ENCODE measurements around the gene CXCL14.

DNA sequence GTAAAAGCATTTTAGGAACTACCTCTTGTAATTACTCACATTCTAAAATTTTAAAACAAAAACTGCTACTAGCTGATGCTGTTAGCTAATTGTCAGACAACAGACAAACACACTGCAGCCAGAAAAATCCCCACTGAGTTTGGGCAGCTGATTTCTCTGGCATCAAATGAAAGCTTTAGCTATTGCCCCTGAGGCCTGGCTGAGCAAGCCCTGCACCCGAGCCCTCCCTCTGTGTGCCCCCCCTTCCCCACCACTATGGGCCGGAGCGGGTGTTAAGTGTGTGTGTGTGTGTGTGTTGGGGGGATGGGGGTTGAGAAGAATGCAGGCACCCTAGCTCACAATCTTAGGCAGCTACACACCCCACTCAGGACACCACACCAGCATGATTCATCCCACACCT, 45.5 kb downstream of the CXCL14 start:
- no peak for TF ChIP-seq EZH2 (IDR thresholded peaks at IDR 0.05; ENCODE audit: low read length, unreplicated experiment)
- no peak for TF ChIP-seq CTCF (conservative IDR thresholded peaks at IDR 0.05; ENCODE audit: low read depth, low read length)

Data from PC-3 (cell line).